Tibial nerve (tissue), 4 donors: ENCODE results near the gene ADAMTS12.

Experiments
- CTCF ChIP-seq, 5 experiments: fragments of 200-600 bp in 3 of 5; fragments of 450-650 bp in 2 of 5; sonication (generic) in 3 of 5; IDR thresholded peaks; one replicate each; pipeline ENCODE4 v1.5.1; 2016 to 2019; ENCODE audit warnings: antibody characterized with exemption in 5 of 5, mild to moderate bottlenecking in 3 of 5, moderate library complexity in 2 of 5
- EP300 ChIP-seq, 2 donors: sonication (generic); formaldehyde crosslinking; IDR thresholded peaks; one replicate each; pipeline ENCODE4 v1.6.1; 2017; ENCODE audit warnings: antibody characterized with exemption in 2 of 2, mild to moderate bottlenecking in 1 of 2
- POLR2A ChIP-seq, 2 donors: fragments of 450-650 bp; IDR thresholded peaks; one replicate each; pipeline ENCODE4 v1.6.1; 2017; ENCODE audit warnings: antibody characterized with exemption in 2 of 2, mild to moderate bottlenecking in 2 of 2, moderate library complexity in 2 of 2

- TF ChIP-seq CTCF (IDR thresholded peaks at IDR 0.05) (no peak), EP300 (IDR thresholded peaks at IDR 0.05) (no peak), POLR2A (IDR thresholded peaks at IDR 0.05) (no peak)
These were observed 361.4 kb downstream of the ADAMTS12 start for GRCh38 chr5:33530183-33531036.
